Motor neuron (in vitro differentiated cells): ENCODE measurements around the gene RAB15. TPM values are rescaled to one million over a fixed set of nuclear protein-coding genes. Genes with fewer than 3 reads are reported as not detected.

Source experiments
- ATAC-seq, 8 experiments: fragments of 200-7000 bp; cut with Tn5 transposase; replicated peaks in 6 of 8; 2 replicates each; pipeline ENCODE4 v1.8.0; 2021; ENCODE audit warnings: mild to moderate bottlenecking in 8 of 8, moderate library complexity in 8 of 8
- H3K27ac ChIP-seq, 2 donors: fragments of 250-450 bp; sonication (Bioruptor Pico); 2 replicates each; pipeline ENCODE4 v1.9.0; 2021; ENCODE audit warnings: antibody characterized with exemption in 2 of 2, mild to moderate bottlenecking in 2 of 2, moderate library complexity in 1 of 2
- H3K4me1 ChIP-seq, 2 donors: fragments of 250-450 bp; sonication (Bioruptor Pico); replicated peaks in 1 of 2; 2 replicates each; pipeline ENCODE4 v1.6.1; 2021; ENCODE audit warnings: antibody characterized with exemption in 2 of 2, mild to moderate bottlenecking in 2 of 2, moderate library complexity in 1 of 2
- H3K4me3 ChIP-seq, 5 donors: fragments of 250-450 bp; sonication (Bioruptor Pico); 2 replicates each; pipeline ENCODE4 v1.9.0; 2021; ENCODE audit warnings: antibody characterized with exemption in 5 of 5, mild to moderate bottlenecking in 5 of 5, moderate library complexity in 4 of 5
- WGBS, 10 experiments: fragments of 450-650 bp; shearing (Covaris generic); methylation state at CpG; one replicate each; pipeline ENCODE4 v1.0.0; 2022; 5-methylcytosine and 5-hydroxymethylcytosine counted together
- in situ Hi-C, 9 experiments: fragments of 400-800 bp; cut with MboI; loops; one replicate each; pipeline ENCODE4 v1.15.0; 2021; ENCODE audit warnings: low sequenced_read_pairs in 9 of 9, low pct_unique_long_range_greater_than_20kb in 2 of 9; ENCODE audit not compliant: unreplicated experiment in 9 of 9
- total RNA-seq, 8 experiments: library from RNA; unstranded; fragments of 300-600 nt; gene quantifications; 2 replicates each; pipeline versions ENCODE4 v1.2.3 to v1.2.4, GENCODE V29; 2022

Gene RAB15
- total RNA-seq, 8 experiments from 2014 or later, result 1.8 to 55.5 (median 11.1) TPM

DNA sequence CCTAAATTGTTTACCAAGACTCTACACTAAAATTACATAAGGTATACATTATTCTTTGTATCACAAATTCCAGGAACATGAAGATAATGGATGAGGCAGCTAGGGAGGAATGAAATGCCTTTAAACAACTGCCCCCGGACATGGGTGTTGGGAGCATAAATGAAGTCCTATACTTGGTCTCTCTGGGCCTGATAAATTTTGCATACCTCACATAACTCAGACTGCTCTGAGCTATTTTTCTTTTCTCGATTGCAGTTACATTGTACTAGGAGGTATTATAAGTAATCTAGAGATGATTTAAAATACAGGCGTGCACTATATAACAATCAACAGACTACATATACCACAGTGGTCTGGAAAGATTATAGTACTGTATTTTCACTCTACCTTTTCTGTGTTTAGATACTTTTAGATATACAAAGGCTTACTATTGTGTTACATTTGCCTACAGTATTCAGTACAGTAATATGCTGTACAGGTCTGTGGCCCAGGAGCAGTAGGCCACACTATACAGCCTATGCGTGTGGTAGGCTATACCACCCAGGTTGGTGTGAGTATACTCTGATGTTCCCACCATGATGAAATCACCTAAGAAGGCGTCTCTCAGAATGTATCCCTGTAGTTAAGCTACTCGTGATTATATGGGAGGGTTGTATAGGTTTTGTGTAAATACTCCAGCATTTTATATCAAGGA, 28.9 kb upstream of the RAB15 start:
- no peak overlapping the region for H3K27ac ChIP-seq
- ATAC-seq, result peak in 2 of 8 experiments; percentile 32 to 89
- peaks cover 6 to 9% of the 10 kb centered on the region in 2 donors for H3K4me1 ChIP-seq
- H3K4me3 ChIP-seq, result no peak overlapping the region
- in situ Hi-C loops, result no loop called here
- 44 to 100% (median 95%) methylated on average over 1 to 6 of the region's 6 CpGs for WGBS, 10 experiments

DNA sequence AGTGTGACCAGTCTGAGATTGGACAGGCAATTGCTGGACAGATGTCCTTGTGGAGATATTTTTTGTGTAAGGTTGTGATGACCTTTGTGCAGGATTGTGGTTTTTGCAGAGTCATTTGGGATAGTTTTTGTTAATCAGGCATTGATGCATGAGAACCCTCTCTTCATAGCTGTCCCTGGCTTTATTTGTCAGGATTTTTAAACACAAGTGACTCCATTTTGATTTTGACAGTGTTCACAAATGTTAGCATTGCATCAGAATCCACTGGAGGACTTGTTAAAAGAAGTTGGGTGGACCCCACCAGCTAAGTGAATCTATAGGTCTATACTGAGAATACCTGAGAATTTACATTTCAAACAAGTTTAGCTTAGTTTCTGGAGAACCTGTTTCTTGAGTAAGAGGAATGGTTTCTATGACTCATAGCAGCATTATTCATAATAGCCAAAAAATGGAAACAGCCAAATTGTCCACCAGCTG, 26.4 kb upstream of the RAB15 start:
- Histone ChIP-seq H3K27ac (no peak overlapping the region), H3K4me3 (no peak overlapping the region), H3K4me1 (peaks cover 6 to 8% of the 10 kb centered on the region in 2 donors)
- ATAC-seq, result no peak
- in situ Hi-C loops, result no loop called here

DNA sequence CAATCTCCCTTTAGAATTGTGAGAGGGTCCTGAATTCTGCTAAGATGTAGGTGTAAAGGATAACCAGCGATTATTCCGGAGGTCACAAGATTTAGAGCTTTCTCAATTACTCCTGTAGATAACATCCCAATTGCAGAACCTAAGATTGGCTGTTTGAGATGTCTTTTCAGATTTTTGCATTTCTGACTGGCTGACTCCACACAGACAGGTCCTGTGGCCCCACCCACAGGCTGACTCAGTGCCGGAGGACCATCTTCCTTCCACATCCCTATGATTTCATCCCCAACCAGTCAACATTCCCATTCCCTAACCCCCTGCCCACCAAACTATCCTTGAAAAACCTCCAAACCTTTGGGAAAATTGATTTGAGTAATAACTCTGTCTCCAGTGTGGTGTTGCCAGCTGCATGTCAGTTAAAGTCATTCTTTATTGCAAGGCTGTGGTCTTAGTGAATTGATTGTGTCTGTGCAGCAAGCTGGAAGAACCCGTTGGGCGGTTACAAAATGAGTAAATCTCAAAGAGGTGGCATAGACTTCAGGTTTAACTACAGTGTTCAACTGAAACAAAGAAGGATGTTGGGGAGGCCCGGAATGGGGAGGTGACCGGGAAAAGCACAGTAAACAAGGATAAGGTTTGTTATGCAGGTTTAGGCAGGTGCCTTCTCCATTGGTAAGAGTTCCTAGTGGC, 25.1 kb upstream of the RAB15 start:
- H3K27ac ChIP-seq, result no peak overlapping the region
- in situ Hi-C loops, result no loop called here
- peak in 6 of 8 experiments; percentile 35 to 98 (median 96) for ATAC-seq
- 80 to 100% (median 89%) methylated on average over 2 to 7 of the region's 7 CpGs; no CpG with 5 or more reads in 2 of the 10 experiments for WGBS, 10 experiments
- peaks cover 6 to 8% of the 10 kb centered on the region in 2 donors for H3K4me1 ChIP-seq
- no peak overlapping the region for H3K4me3 ChIP-seq

DNA sequence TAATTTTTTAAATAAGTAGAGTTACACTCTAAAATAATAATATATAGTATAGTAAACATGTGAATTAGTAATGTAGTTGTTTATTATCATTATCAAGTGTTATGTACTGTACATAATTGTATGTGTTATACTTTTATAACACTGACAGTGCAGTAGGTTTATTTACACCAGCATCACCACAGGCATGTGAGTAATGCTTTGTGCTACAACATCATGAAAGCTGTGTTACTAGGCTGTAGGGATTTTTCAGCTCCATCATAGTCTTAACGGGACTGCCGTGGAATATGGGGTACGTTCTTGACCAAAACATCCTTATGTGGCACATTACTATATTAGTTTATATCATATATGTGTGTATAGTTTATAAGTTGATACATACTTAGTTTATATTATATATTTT, 23.2 kb upstream of the RAB15 start:
- H3K4me3 ChIP-seq, result no peak overlapping the region
- WGBS, 10 experiments, result 92 to 100% (median 100%) methylated on average over 2 to 3 of the region's 3 CpGs; no CpG with 5 or more reads in 5 of the 10 experiments
- in situ Hi-C loops, result no loop called here

DNA sequence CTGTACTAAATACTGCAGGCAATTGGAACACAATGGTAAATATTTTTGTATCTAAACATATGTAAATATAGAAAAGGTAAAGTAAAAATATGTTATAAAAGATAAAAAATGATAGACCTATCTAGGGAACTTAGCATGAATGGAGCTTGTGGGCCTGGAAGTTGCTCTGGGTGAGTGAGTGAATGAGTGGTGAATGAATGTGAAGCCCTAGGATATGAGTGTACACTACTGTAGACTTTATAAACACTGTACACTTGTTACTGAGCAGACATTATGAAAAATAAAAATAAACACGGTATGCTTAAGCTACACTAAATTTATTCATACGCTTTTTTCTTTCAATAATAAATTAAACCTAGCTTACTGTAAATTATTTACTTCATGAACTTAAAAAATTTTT, 22.4 kb upstream of the RAB15 start:
- H3K27ac ChIP-seq, result no peak overlapping the region
- no peak for ATAC-seq
- in situ Hi-C loops, result no loop called here
- WGBS, 10 experiments, result 86 to 100% (median 97%) methylated on average over 2 of the region's 2 CpGs
- no peak overlapping the region for H3K4me3 ChIP-seq
- peaks cover 6 to 8% of the 10 kb centered on the region in 2 donors for H3K4me1 ChIP-seq

More for the DNA sequence above, 23.2 kb upstream of the RAB15 start:
- peaks cover 6 to 8% of the 10 kb centered on the region in 2 donors for H3K4me1 ChIP-seq
- no peak for ATAC-seq
- H3K27ac ChIP-seq, result no peak overlapping the region

DNA sequence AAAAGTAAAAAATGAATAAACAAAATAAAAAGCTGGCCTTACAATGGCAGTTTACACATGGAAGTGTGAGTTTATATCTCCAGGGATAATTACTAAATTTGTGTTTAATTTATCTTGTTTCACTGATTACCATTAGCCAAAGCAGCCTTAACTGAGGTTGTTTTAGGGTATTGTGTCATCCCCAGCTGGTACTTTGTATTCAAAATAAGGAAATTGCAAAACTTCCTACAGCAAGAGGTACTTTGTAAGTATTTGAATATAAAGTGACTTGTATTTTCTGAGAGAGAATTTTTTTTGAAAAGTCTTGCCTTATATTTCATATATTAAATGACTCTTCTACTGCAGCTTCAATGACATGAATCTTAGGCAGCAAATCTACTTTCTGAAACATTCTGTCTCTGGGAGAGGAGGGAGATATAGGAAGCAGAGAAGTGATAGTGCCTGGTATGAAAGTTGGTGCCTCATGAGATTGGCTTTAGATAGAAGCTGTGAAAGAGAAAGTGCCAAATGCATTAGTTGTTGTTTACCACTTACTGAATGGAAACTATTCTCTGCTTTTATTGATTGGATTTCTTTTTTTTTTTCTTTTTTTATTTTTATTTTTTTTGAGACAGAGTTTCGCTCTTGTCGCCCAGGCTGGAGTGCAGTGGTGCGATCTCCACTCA, 21.3 kb upstream of the RAB15 start:
- Histone ChIP-seq H3K27ac (no peak overlapping the region), H3K4me1 (peaks cover 6 to 9% of the 10 kb centered on the region in 2 donors), H3K4me3 (no peak overlapping the region)
- 90 to 100% (median 99%) methylated on average over 2 to 3 of the region's 3 CpGs; no CpG with 5 or more reads in 2 of the 10 experiments for WGBS, 10 experiments
- in situ Hi-C loops, result no loop called here
- peak in 2 of 8 experiments; percentile 22 to 32 for ATAC-seq

DNA sequence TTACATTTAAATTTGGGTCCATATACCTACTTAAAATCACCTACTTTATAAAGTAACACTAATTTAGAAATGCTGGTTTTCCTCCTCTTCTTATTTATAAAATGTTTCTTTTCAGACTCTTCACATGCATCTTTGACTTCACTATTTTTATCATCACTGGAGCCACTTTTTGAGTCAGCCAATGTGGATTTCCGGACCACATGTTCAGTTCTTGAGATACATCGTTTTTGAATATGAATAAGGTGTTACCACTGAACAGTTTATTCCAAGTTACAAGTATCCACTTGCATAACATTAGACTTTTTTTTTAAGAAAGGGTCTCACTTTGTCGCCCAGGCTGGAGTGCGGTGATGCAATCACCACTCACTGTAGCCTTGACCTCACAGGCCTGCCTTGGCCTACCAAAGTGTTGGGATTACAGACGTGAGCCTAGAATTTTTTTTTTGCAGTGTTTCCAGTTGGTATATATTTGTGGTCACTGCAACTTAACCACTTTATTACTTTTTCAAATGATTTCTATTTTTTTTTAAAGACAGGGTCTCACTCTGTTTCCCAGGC, 20.3 kb upstream of the RAB15 start:
- no peak for ATAC-seq
- Histone ChIP-seq H3K4me1 (peaks cover 10 to 12% of the 10 kb centered on the region in 2 donors), H3K27ac (no peak overlapping the region), H3K4me3 (no peak overlapping the region)
- 74 to 100% (median 91%) methylated on average over 1 to 5 of the region's 5 CpGs for WGBS, 10 experiments
- in situ Hi-C loops, result no loop called here

DNA sequence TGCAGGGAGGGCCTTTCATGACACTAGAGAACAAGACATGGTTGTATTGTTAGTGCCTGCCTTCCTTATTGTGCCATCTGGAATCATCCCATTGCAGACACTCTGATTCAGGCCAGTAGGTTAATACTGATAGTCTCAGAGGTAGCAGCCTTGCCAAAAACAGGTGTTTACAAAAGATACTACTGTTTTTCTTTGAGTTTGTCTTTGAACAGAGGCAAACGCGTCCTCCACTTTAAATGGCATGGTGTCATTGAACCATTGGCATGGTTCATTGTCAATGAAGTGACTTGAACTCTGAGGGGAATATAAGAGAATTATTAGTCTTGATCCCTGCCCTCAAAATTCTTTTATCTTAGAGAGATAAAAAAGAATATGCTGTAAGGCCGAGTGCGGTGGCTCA, 18.8 kb upstream of the RAB15 start:
- Histone ChIP-seq H3K27ac (no peak overlapping the region), H3K4me1 (peaks cover 6 to 7% of the 10 kb centered on the region in 2 donors), H3K4me3 (no peak overlapping the region)
- 90 to 100% (median 100%) methylated on average over 1 to 4 of the region's 4 CpGs; no CpG with 5 or more reads in 5 of the 10 experiments for WGBS, 10 experiments
- ATAC-seq, result no peak
- in situ Hi-C loops, result no loop called here

DNA sequence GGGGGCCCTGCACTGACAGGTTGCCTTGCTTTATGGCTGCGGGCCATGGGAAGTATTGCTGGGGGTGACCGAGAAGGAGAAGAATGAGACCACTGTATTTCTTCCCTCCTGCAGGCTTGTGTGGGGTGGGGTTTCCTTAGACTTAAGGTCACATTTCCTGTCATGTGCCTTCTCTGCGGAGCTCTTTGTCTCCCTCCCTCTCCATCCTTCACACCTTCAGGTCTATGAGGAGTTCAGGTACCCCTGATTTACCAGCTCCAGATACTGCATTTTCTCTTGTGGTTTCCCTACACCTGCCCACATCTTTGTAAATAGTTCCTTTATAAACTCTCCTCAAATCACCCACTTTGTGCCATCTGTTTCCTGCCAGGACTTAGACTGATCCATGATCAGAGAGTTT, 18.2 kb upstream of the RAB15 start:
- in situ Hi-C loops, result no loop called here
- WGBS, 10 experiments, result 93 to 100% methylated on average over 1 to 2 of the region's 3 CpGs; no CpG with 5 or more reads in 8 of the 10 experiments
- Histone ChIP-seq H3K27ac (no peak overlapping the region), H3K4me1 (peaks cover 6 to 7% of the 10 kb centered on the region in 2 donors), H3K4me3 (no peak overlapping the region)
- no peak for ATAC-seq

DNA sequence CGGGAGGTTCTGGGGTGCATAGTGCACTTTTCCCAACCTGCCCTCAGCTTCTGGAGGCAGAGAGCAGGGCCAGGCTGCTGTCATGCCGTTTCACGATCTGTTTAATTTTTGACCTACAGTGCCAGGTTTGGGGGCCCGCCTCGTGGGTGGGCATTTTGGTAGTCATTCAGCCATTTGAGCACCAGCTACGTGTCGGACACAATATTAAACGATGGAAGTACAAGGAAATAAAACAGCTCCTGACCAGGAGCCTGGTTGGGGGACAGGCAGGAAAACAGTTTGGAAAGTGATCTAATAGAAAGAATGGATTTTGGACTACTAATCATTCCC, 15.3 kb upstream of the RAB15 start:
- no peak for ATAC-seq
- in situ Hi-C loops, result no loop called here
- Histone ChIP-seq H3K4me1 (peaks cover 6 to 7% of the 10 kb centered on the region in 2 donors), H3K4me3 (peak overlapping the region; percentile 53 to 83 (median 78)), H3K27ac (peak overlapping the region; percentile 88 to 95)
- 0 to 15% (median 0%) methylated on average over 1 to 6 of the region's 8 CpGs for whole genome bisulfite sequencing, 10 experiments

DNA sequence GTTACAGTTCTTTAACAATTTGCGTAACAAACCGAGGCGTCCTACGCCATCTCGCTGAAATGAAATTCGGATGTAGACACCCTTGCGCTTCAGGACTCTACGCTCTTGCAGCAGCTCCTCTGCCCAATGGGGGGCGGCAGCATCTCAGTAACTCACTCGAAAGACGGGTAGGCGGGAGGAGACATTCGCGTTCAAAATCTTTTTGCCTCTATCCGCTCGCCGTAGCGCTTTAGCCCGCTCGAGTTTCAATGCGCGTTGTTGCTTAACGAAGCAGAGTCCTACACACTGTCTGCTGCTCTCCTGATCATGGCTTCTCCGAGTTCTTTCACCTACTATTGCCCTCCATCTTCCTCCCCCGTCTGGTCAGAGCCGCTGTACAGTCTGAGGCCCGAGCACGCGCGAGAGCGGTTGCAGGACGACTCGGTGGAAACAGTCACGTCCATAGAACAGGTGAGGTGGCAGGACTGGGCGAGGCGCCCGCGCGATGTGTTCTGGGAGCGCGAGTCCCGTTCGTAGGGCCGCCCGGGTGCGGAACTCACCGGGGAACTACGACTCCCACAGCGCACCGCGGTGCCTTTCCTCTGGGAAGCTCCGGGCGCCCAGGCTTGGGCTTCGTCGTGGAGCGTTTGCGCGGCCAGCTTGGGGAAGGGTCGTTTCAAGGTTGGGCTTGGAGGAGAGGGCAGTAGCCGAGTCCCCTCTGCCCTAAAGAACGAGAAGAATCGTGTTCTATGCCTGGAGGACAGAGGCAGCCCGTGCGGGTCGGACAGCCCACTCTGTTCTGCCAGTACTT, 14.7 kb upstream of the RAB15 start, which contains the start of gene FNTB:
Gene FNTB (plus strand): TSS at position 248 of the 790 bp plus-strand sequence. CDS start 59 bp downstream, at position 307.
- ATAC-seq, result peak; percentile 97 to 99 (median 98)
- 0 to 2% (median 0%) methylated on average over 2 to 30 of the region's 65 CpGs; no CpG with 5 or more reads in 1 of the 10 experiments for WGBS, 10 experiments
- Histone ChIP-seq H3K4me1 (peaks cover 6 to 7% of the 10 kb centered on the region in 2 donors), H3K4me3 (peak within 1 kb of the TSS; percentile 53 to 83 (median 78)), H3K27ac (peak within 1 kb of the TSS; percentile 88 to 95)
- in situ Hi-C loops, result no loop called here
